Spleen (tissue), 7 donors: ENCODE measurements around the gene INPP5D.

ENCODE experiments used
- POLR2A ChIP-seq, 3 donors: fragments of 450-650 bp; IDR thresholded peaks; one replicate each; pipeline ENCODE4 v1.5.1; 2017; ENCODE audit warnings: antibody characterized with exemption in 3 of 3, mild to moderate bottlenecking in 1 of 3
- POLR2AphosphoS5 ChIP-seq, 3 donors: sonication (generic); formaldehyde crosslinking; IDR thresholded peaks; one replicate each; pipeline ENCODE4 v1.5.1; 2017; ENCODE audit warnings: antibody characterized with exemption in 3 of 3
- TF ChIP-seq, protein P1 (sequence below), 11 experiments: fragments of 200-600 bp in 7 of 11; fragments of 450-650 bp in 4 of 11; sonication (generic) in 4 of 11; IDR thresholded peaks in 8 of 11; conservative IDR thresholded peaks in 3 of 11; 1 replicate in 7 of 11; 2 replicates in 4 of 11; pipeline versions ENCODE4 v1.4.0 to v1.8.0; 2016 to 2021; ENCODE audit warnings: antibody characterized with exemption in 11 of 11, inconsistent platforms in 4 of 11, mild to moderate bottlenecking in 1 of 11
- donor health status: DM: no; HTN: no; CAD: no; lungs with moderate emphysema.
- donor health status: DM: no; HTN: no; CAD: no.
- donor health status: DM: no; HTN: no; CAD: no.

DNA sequence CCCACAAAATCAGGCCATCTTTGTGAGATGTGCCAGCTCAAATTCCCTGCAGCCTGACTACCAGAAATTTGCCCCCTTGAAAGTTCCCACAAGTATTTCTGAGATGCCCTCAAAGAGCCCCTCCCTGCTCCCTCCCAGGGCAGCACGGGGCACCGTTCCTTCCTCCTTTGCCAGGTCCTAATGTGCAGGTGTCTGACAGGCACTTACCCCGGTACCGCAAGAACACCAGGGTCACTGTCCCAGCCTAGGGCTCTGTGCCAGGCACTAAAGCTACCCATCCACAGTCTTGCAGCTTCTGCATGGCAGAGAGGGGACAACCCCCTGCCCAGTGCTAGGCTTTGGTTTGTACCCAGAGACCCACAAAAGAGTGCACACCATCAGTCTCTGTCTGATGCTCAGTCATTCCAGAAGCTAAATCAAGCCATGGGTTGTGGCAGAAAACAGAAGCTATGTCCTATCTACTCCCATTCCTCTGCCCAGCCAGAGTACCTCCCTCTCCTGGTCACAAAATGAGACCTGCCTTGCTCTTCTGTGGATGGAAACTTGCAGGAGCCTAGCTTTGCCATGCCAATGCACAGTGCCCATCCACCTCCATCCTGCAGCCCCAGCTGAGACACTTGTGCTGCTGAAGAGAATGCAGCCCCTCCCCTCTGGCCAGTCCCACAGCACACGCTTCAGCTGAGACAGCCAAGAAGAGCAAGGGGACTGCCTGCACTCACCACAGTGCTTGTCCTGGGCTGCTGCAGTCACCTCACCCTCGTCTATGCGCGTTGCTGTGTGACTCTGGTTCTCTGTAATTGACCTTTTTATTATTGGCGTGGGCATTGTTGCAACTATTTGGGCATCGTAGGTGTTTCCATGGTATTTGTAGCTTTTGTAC, 48.7 kb downstream of the INPP5D start:
- TF ChIP-seq POLR2A (IDR thresholded peaks at IDR 0.05) (no peak), POLR2AphosphoS5 (IDR thresholded peaks at IDR 0.05) (peak; percentile 7 to 54 (median 16))
- TF ChIP-seq, protein P1, sequence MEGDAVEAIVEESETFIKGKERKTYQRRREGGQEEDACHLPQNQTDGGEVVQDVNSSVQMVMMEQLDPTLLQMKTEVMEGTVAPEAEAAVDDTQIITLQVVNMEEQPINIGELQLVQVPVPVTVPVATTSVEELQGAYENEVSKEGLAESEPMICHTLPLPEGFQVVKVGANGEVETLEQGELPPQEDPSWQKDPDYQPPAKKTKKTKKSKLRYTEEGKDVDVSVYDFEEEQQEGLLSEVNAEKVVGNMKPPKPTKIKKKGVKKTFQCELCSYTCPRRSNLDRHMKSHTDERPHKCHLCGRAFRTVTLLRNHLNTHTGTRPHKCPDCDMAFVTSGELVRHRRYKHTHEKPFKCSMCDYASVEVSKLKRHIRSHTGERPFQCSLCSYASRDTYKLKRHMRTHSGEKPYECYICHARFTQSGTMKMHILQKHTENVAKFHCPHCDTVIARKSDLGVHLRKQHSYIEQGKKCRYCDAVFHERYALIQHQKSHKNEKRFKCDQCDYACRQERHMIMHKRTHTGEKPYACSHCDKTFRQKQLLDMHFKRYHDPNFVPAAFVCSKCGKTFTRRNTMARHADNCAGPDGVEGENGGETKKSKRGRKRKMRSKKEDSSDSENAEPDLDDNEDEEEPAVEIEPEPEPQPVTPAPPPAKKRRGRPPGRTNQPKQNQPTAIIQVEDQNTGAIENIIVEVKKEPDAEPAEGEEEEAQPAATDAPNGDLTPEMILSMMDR (IDR thresholded peaks at IDR 0.05 in 8 of 11, conservative IDR thresholded peaks at IDR 0.05 in 3 of 11) = no peak
